CD14-positive monocyte (primary cell): ENCODE data around the gene NIPAL3. TPM values are rescaled to one million over a fixed set of nuclear protein-coding genes. Genes with fewer than 3 reads are reported as not detected.
"Not testable (repeated sequence)": the region's sequence is repeated elsewhere in the genome, so short reads cannot be mapped to it uniquely, and the experiment has no call there.

ENCODE experiments used
- DNase-seq, 3 donors: peaks; one replicate each; pipeline ENCODE4 v3.0.0-alpha.2; 2011 to 2022
- H2AFZ ChIP-seq: 2 replicates; pipeline ENCODE4 v1.6.0; 2012; ENCODE audit warnings: mild to moderate bottlenecking, low read depth, low read length, inconsistent platforms; ENCODE audit not compliant: insufficient read depth, poor library complexity, severe bottlenecking
- H3K27ac ChIP-seq, 2 donors: 1 replicate in 1 of 2; 2 replicates in 1 of 2; pipeline ENCODE4 v1.5.1; 2012 to 2013; ENCODE audit warnings: low read length in 2 of 2, control low read depth in 1 of 2, inconsistent platforms in 1 of 2, low read depth in 1 of 2, mild to moderate bottlenecking in 1 of 2
- H3K27me3 ChIP-seq, 2 donors: one replicate each; pipeline versions ENCODE4 v1.6.0 to v1.6.1; 2011 to 2013; ENCODE audit warnings: low read length in 2 of 2; ENCODE audit not compliant: control insufficient read depth in 2 of 2, insufficient read depth in 2 of 2
- H3K36me3 ChIP-seq, 2 donors: replicated peaks in 1 of 2; 1 replicate in 1 of 2; 2 replicates in 1 of 2; pipeline versions ENCODE4 v1.5.1 to v1.6.1; 2012 to 2013; ENCODE audit warnings: low read length in 2 of 2, control low read depth in 1 of 2, inconsistent platforms in 1 of 2, mild to moderate bottlenecking in 1 of 2; ENCODE audit not compliant: insufficient read depth in 2 of 2, control insufficient read depth in 1 of 2
- H3K4me1 ChIP-seq, 2 donors: 1 replicate in 1 of 2; 2 replicates in 1 of 2; pipeline versions ENCODE4 v1.5.1 to v1.6.1; 2012 to 2013; ENCODE audit warnings: low read length in 2 of 2, control low read depth in 1 of 2, inconsistent platforms in 1 of 2, mild to moderate bottlenecking in 1 of 2, moderate library complexity in 1 of 2; ENCODE audit not compliant: insufficient read depth in 2 of 2, control insufficient read depth in 1 of 2
- H3K4me2 ChIP-seq: replicated peaks from 2 replicates; pipeline ENCODE3; 2012; ENCODE audit warnings: low read length, moderate library complexity, mild to moderate bottlenecking; ENCODE audit not compliant: poor library complexity, severe bottlenecking; ENCODE audit errors: extremely low read depth
- H3K4me3 ChIP-seq, 3 experiments: fragments of 200-600 bp in 1 of 3; sonication (generic) in 1 of 3; replicated peaks in 1 of 3; 1 replicate in 2 of 3; 2 replicates in 1 of 3; pipeline ENCODE4 v1.5.1; 2011 to 2013; ENCODE audit warnings: low read length in 3 of 3, mild to moderate bottlenecking in 3 of 3, control low read depth in 2 of 3, low read depth in 2 of 3, inconsistent platforms in 1 of 3, moderate library complexity in 1 of 3
- H3K79me2 ChIP-seq: 2 replicates; pipeline ENCODE4 v1.6.0; 2012; ENCODE audit warnings: mild to moderate bottlenecking, control low read depth, inconsistent platforms, low read length, moderate library complexity; ENCODE audit not compliant: insufficient read depth
- H3K9ac ChIP-seq: 2 replicates; pipeline ENCODE4 v1.6.0; 2017; ENCODE audit warnings: low read length, mild to moderate bottlenecking; ENCODE audit not compliant: insufficient read depth, poor library complexity, severe bottlenecking
- H3K9me3 ChIP-seq, 2 donors: replicated peaks in 1 of 2; 1 replicate in 1 of 2; 2 replicates in 1 of 2; pipeline versions ENCODE4 v1.5.1 to v1.6.1; 2012 to 2013; ENCODE audit warnings: low read length in 2 of 2, control low read depth in 1 of 2; ENCODE audit not compliant: control insufficient read depth in 1 of 2, insufficient read depth in 1 of 2
- H4K20me1 ChIP-seq: 2 replicates; pipeline ENCODE4 v1.6.0; 2012; ENCODE audit warnings: mild to moderate bottlenecking, low read length, control low read depth, moderate library complexity; ENCODE audit not compliant: insufficient read depth
- H3K27ac Mint-ChIP-seq, 7 donors: one replicate each; pipeline ENCODE4 v1.8.0; 2020; ENCODE audit warnings: mild to moderate bottlenecking in 7 of 7, mixed read lengths in 7 of 7, moderate library complexity in 6 of 7, inconsistent platforms in 2 of 7
- H3K27me3 Mint-ChIP-seq, 3 donors: one replicate each; pipeline ENCODE4 v1.8.0; 2021 to 2022; ENCODE audit warnings: low read depth in 3 of 3, mild to moderate bottlenecking in 3 of 3, mixed read lengths in 3 of 3, moderate library complexity in 3 of 3, inconsistent platforms in 1 of 3
- H3K36me3 Mint-ChIP-seq, 2 donors: one replicate each; pipeline ENCODE4 v1.8.0; 2020; ENCODE audit warnings: mixed read lengths in 2 of 2, inconsistent platforms in 1 of 2, mild to moderate bottlenecking in 1 of 2
- H3K4me1 Mint-ChIP-seq: one replicate; pipeline ENCODE4 v1.8.0; 2020; ENCODE audit warnings: mild to moderate bottlenecking, mixed read lengths
- H3K4me3 Mint-ChIP-seq, 2 donors: one replicate each; pipeline ENCODE4 v1.8.0; 2020; ENCODE audit warnings: mild to moderate bottlenecking in 2 of 2, mixed read lengths in 2 of 2, moderate library complexity in 1 of 2
- H3K9me3 Mint-ChIP-seq, 7 donors: one replicate each; pipeline ENCODE4 v1.8.0; 2020 to 2022; ENCODE audit warnings: mixed read lengths in 7 of 7, mild to moderate bottlenecking in 6 of 7, moderate library complexity in 6 of 7, inconsistent platforms in 2 of 7
- WGBS: methylation state at CpG from one replicate; pipeline ENCODE4 v1.1.5; 2013; ENCODE audit warnings: missing lambda C conversion rate; ENCODE audit not compliant: insufficient coverage; 5-methylcytosine and 5-hydroxymethylcytosine counted together
- intact Hi-C, 2 donors: fragments of 100-400 bp; cut with micrococcal nuclease; formaldehyde crosslinking; loops; one replicate each; pipeline versions ENCODE4 v1.15.0 to v1.15.1; 2023
- polyA plus RNA-seq, 3 donors: library from polyadenylated mRNA; depleted of rRNA in 1 of 3; unstranded in 2 of 3; stranded (reverse) in 1 of 3; fragments of 300-500 nt in 2 of 3; fragments of >200 nt in 1 of 3; fragmentation: Illumina TruSeq in 2 of 3; gene quantifications; 1 replicate in 2 of 3; 2 replicates in 1 of 3; pipeline ENCODE4 v1.2.3, GENCODE V29; 2012 to 2021
- TF ChIP-seq, protein P1 (sequence below): fragments of 200-600 bp; IDR thresholded peaks from one replicate; pipeline ENCODE4 v1.8.0; 2022; ENCODE audit warnings: antibody characterized with exemption, mild to moderate bottlenecking

Gene NIPAL3
- polyA plus RNA-seq, 3 donors: 5.9 to 9.6 (median 6.6) TPM

DNA sequence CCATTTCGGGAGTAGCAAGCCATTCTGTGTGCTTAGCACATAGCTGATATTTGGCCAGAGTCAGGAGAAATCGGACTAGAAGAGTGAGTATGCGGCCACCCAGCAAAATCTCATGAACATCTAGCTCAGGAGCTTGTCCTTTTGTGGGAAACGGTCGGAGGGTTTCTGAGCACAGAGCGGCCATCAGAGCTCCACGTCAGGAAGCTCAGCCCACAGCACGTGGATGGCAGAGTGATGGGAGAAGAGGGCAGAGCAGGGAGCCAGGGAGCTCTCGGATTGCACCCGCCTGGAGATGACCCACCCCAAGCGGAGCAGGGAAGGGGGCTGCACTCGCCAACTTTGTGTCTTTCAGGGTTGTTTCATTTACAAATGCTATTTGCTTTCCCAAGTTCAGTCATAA, 100.9 kb downstream of the NIPAL3 start:
- Histone ChIP-seq H3K79me2 (peaks cover 12% of the 10 kb centered on the region), H3K4me2 (no peak overlapping the region), H2AFZ (no peak overlapping the region), H3K27me3 (no peaks in the 10 kb centered on the region), H3K9ac (no peak overlapping the region), H3K27ac (no peak overlapping the region), H3K36me3 (peaks cover 0 to 50% of the 10 kb centered on the region in 2 donors), H4K20me1 (no peaks in the 10 kb centered on the region), H3K9me3 (no peaks in the 10 kb centered on the region), H3K4me3 (no peak overlapping the region), H3K4me1 (no peaks in the 10 kb centered on the region)
- Mint-ChIP-seq H3K4me1 (peaks cover 5% of the 10 kb centered on the region), H3K9me3 (peaks cover 0 to 2% (median 0%) of the 10 kb centered on the region in 7 donors), H3K27me3 (no peaks in the 10 kb centered on the region), H3K36me3 (peaks cover 38 to 40% of the 10 kb centered on the region in 2 donors), H3K4me3 (no peak overlapping the region), H3K27ac (no peak overlapping the region)
- 94% methylated on average over 6 of the region's 12 CpGs for WGBS
- no peak for DNase-seq
- intact Hi-C loops: no loop called here
- TF ChIP-seq, protein P1, sequence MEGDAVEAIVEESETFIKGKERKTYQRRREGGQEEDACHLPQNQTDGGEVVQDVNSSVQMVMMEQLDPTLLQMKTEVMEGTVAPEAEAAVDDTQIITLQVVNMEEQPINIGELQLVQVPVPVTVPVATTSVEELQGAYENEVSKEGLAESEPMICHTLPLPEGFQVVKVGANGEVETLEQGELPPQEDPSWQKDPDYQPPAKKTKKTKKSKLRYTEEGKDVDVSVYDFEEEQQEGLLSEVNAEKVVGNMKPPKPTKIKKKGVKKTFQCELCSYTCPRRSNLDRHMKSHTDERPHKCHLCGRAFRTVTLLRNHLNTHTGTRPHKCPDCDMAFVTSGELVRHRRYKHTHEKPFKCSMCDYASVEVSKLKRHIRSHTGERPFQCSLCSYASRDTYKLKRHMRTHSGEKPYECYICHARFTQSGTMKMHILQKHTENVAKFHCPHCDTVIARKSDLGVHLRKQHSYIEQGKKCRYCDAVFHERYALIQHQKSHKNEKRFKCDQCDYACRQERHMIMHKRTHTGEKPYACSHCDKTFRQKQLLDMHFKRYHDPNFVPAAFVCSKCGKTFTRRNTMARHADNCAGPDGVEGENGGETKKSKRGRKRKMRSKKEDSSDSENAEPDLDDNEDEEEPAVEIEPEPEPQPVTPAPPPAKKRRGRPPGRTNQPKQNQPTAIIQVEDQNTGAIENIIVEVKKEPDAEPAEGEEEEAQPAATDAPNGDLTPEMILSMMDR: no peak

DNA sequence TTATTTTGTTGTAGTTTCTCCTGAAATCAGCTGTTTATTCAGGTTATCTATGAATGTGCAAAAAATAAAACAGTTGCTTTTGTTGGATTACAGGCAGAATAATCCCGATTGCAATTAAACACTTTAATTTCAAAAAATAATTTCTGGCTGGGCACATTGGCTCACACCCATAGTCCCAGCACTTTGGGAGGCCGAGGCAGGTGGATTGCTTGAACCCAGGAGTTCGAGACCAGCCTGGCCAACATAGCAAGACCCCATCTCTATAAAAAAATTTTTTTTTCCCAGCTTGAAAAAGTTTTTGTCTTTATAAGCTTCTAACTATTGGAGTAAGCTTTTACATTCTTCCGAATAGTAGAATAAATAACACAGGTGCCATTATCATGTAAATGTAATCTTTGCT, 102.3 kb downstream of the NIPAL3 start:
- Mint-ChIP-seq H3K4me1 (no peaks in the 10 kb centered on the region), H3K27ac (no peak overlapping the region), H3K36me3 (peaks cover 35 to 39% of the 10 kb centered on the region in 2 donors), H3K27me3 (no peaks in the 10 kb centered on the region), H3K4me3 (no peak overlapping the region), H3K9me3 (peaks cover 0 to 2% (median 0%) of the 10 kb centered on the region in 7 donors)
- Histone ChIP-seq H4K20me1 (no peaks in the 10 kb centered on the region), H3K36me3 (peaks cover 0 to 56% of the 10 kb centered on the region in 2 donors), H3K4me3 (no peak overlapping the region), H3K27me3 (no peaks in the 10 kb centered on the region), H3K27ac (no peak overlapping the region), H3K9ac (no peak overlapping the region), H3K4me1 (no peaks in the 10 kb centered on the region), H2AFZ (no peak overlapping the region), H3K79me2 (no peaks in the 10 kb centered on the region), H3K9me3 (no peaks in the 10 kb centered on the region), H3K4me2 (no peak overlapping the region)
- WGBS: no CpG with 5 or more reads among the region's 4 CpGs
- no peak for DNase-seq
- intact Hi-C loops: no loop called here
- TF ChIP-seq, protein P1: no peak

DNA sequence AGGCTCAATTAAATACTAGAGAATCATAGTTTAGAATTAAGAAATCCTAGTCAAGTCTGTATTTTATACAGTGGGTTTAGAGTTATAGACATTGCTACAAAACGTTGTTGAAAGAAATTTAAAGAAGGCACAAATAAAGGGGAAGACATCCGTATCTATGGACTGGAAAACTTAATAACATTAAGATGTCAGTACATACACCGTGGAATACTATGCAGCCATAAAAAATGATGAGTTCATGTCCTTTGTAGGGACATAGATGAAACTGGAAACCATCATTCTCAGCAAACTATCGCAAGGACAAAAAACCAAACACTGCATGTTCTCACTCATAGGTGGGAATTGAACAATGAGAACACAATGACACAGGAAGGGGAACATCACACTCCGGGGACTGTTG, 104.7 kb downstream of the NIPAL3 start:
- H2AFZ ChIP-seq, H3K4me3 Mint-ChIP-seq, H3K27ac Mint-ChIP-seq, H3K27ac ChIP-seq, DNase-seq, H3K9me3 Mint-ChIP-seq, H3K27me3 ChIP-seq, H4K20me1 ChIP-seq, H3K27me3 Mint-ChIP-seq, H3K4me1 ChIP-seq, intact Hi-C loops, H3K9ac ChIP-seq, H3K4me1 Mint-ChIP-seq, H3K4me3 ChIP-seq, H3K9me3 ChIP-seq, H3K79me2 ChIP-seq, H3K4me2 ChIP-seq: not testable (repeated sequence)
- H3K36me3 Mint-ChIP-seq: peaks cover 36 to 37% of the 10 kb centered on the region in 2 donors
- H3K36me3 ChIP-seq: peaks cover 0 to 56% of the 10 kb centered on the region in 2 donors
- WGBS: no CpG with 5 or more reads among the region's 5 CpGs
